ENCODE measurements around the gene KIF6. TPM values are rescaled to one million over a fixed set of nuclear protein-coding genes. Genes with fewer than 3 reads are reported as not detected.

The KIF6 gene
- polyA plus RNA-seq, 3 donors, result not detected

DNA sequence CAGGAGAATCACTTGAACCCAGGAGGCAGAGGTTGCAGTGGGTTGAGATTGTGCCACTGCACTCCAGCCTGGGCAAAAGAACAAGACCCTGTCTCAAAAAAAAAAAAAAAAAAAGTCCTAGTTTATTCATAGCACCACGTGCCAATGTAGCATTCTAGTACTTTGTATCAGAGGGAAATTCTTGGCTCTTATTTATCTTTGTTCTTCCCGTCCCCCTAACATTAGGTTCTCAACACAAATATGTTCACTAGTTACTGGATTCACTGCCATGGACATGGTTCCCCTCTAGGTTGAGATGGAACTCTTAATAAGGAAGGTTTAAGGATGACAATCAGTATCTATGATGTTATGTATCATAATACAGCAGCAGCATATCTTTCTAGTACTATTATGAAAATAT lies 178.5 kb downstream of the KIF6 start:
- Histone ChIP-seq H3K9ac (ENCODE audit: insufficient read depth, low read length, poor library complexity, severe bottlenecking) (no peak overlapping the region), H3K27ac (ENCODE audit: low read depth in 1 of 2, low read length in 2 of 2) (no peak overlapping the region), H3K4me2 (replicated peaks; ENCODE audit: extremely low read depth, low read length, poor library complexity, severe bottlenecking) (no peak overlapping the region), H4K20me1 (ENCODE audit: insufficient read depth, low read length) (no peaks in the 10 kb centered on the region), H3K4me1 (ENCODE audit: control insufficient read depth in 1 of 2, insufficient read depth in 2 of 2, low read length in 2 of 2) (no peaks in the 10 kb centered on the region), H3K27me3 (ENCODE audit: control insufficient read depth in 2 of 2, insufficient read depth in 2 of 2, low read length in 2 of 2) (peaks cover 0 to 2% of the 10 kb centered on the region in 2 donors), H3K36me3 (replicated peaks in 1 of 2; ENCODE audit: control insufficient read depth in 1 of 2, insufficient read depth in 2 of 2, low read length in 2 of 2) (no peaks in the 10 kb centered on the region), H3K9me3 (replicated peaks in 1 of 2; ENCODE audit: control insufficient read depth in 1 of 2, insufficient read depth in 1 of 2, low read length in 2 of 2) (no peaks in the 10 kb centered on the region), H3K79me2 (ENCODE audit: insufficient read depth, low read length) (no peaks in the 10 kb centered on the region), H2AFZ (ENCODE audit: insufficient read depth, low read depth, low read length, poor library complexity, severe bottlenecking) (no peak overlapping the region), H3K4me3 (replicated peaks in 1 of 3; ENCODE audit: low read depth in 2 of 3, low read length in 3 of 3) (no peak overlapping the region)
- H3K27me3 Mint-ChIP-seq (ENCODE audit: low read depth in 3 of 3), result peaks cover 9 to 11% (median 10%) of the 10 kb centered on the region in 3 donors
- TF ChIP-seq, protein P1, sequence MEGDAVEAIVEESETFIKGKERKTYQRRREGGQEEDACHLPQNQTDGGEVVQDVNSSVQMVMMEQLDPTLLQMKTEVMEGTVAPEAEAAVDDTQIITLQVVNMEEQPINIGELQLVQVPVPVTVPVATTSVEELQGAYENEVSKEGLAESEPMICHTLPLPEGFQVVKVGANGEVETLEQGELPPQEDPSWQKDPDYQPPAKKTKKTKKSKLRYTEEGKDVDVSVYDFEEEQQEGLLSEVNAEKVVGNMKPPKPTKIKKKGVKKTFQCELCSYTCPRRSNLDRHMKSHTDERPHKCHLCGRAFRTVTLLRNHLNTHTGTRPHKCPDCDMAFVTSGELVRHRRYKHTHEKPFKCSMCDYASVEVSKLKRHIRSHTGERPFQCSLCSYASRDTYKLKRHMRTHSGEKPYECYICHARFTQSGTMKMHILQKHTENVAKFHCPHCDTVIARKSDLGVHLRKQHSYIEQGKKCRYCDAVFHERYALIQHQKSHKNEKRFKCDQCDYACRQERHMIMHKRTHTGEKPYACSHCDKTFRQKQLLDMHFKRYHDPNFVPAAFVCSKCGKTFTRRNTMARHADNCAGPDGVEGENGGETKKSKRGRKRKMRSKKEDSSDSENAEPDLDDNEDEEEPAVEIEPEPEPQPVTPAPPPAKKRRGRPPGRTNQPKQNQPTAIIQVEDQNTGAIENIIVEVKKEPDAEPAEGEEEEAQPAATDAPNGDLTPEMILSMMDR (IDR thresholded peaks at IDR 0.05), result no peak
- no peaks in the 10 kb centered on the region for H3K4me1 Mint-ChIP-seq
- no peaks in the 10 kb centered on the region for H3K36me3 Mint-ChIP-seq
- no peak overlapping the region for H3K4me3 Mint-ChIP-seq
- no peak for DNase-seq
- intact Hi-C loops (cut with micrococcal nuclease), result no loop called here
- H3K27ac Mint-ChIP-seq, result no peak overlapping the region
- no CpG with 5 or more reads among the region's 2 CpGs for WGBS (ENCODE audit: insufficient coverage)
- H3K9me3 Mint-ChIP-seq, result peaks cover 0 to 1% (median 0%) of the 10 kb centered on the region in 7 donors

DNA sequence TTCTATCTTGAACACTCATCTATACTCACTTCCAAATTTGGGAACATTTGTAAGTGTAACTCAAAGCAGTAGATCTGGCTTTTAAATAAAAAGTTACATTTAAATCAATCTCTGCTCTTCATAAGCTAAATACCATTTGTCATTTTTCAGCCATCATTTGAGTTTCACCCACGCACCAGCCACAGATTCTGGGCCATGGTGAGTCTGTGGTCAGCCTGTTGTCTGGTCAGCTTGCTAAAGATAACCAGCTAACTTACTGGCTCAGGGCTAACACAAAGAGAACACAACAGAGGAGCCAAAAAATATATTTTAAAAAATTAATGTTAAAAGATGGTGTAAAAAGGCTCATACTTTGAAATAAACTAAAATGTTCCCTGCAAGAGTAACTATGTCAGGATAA lies 181.3 kb downstream of the KIF6 start:
- H2AFZ ChIP-seq (ENCODE audit: insufficient read depth, low read depth, low read length, poor library complexity, severe bottlenecking), result no peak overlapping the region
- H3K4me2 ChIP-seq (replicated peaks; ENCODE audit: extremely low read depth, low read length, poor library complexity, severe bottlenecking), result no peak overlapping the region
- no peak overlapping the region for H3K27ac ChIP-seq (ENCODE audit: low read depth in 1 of 2, low read length in 2 of 2)
- H3K36me3 ChIP-seq (replicated peaks in 1 of 2; ENCODE audit: control insufficient read depth in 1 of 2, insufficient read depth in 2 of 2, low read length in 2 of 2), result no peaks in the 10 kb centered on the region
- no peak for DNase-seq
- H3K4me3 ChIP-seq (replicated peaks in 1 of 3; ENCODE audit: low read depth in 2 of 3, low read length in 3 of 3), result no peak overlapping the region
- 100% methylated on average over 1 of the region's 1 CpG for WGBS (ENCODE audit: insufficient coverage)
- Mint-ChIP-seq H3K4me1 (no peaks in the 10 kb centered on the region), H3K36me3 (no peaks in the 10 kb centered on the region), H3K27ac (no peak overlapping the region), H3K9me3 (peaks cover 0 to 1% (median 0%) of the 10 kb centered on the region in 7 donors), H3K27me3 (ENCODE audit: low read depth in 3 of 3) (peaks cover 6 to 9% (median 8%) of the 10 kb centered on the region in 3 donors), H3K4me3 (no peak overlapping the region)
- no peak overlapping the region for H3K9ac ChIP-seq (ENCODE audit: insufficient read depth, low read length, poor library complexity, severe bottlenecking)
- no peaks in the 10 kb centered on the region for H4K20me1 ChIP-seq (ENCODE audit: insufficient read depth, low read length)
- intact Hi-C loops (cut with micrococcal nuclease), result no loop called here
- H3K9me3 ChIP-seq (replicated peaks in 1 of 2; ENCODE audit: control insufficient read depth in 1 of 2, insufficient read depth in 1 of 2, low read length in 2 of 2), result no peaks in the 10 kb centered on the region
- no peaks in the 10 kb centered on the region for H3K4me1 ChIP-seq (ENCODE audit: control insufficient read depth in 1 of 2, insufficient read depth in 2 of 2, low read length in 2 of 2)
- H3K27me3 ChIP-seq (ENCODE audit: control insufficient read depth in 2 of 2, insufficient read depth in 2 of 2, low read length in 2 of 2), result peaks cover 0 to 2% of the 10 kb centered on the region in 2 donors
- no peaks in the 10 kb centered on the region for H3K79me2 ChIP-seq (ENCODE audit: insufficient read depth, low read length)
- TF ChIP-seq, protein P1 (IDR thresholded peaks at IDR 0.05), result no peak

Data from CD14-positive monocyte (primary cell).